ENCODE measurements around the gene ZNF474.
"Not testable (repeated sequence)": the region's sequence is repeated elsewhere in the genome, so short reads cannot be mapped to it uniquely, and the experiment has no call there.

The ZNF474 gene

GRCh38 chr5:122129306-122129705 is at the start of gene ZNF474:
Gene ZNF474 (plus strand): TSS chr5:122129546. CDS start chr5:122151991, 22,445 bp downstream.
- DNase-seq = peak; percentile 92

DNA sequence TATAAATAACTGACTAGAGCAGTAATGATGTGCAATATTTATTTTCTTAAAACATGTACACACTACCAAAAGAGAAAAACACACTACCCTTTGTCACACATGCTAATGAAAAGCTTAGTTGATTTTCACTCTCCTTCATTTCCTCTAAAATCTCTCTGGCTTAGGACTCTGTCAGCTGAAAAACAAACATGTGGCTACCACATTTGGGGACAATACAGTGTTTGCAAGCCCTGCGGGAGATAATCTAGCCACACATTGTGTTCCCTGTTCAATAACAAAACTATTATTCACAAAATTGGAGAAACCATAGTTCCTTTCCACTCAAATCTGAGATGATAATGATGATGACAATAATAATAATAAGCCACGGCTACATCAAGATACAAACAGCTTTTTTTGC is 47.8 kb upstream of the ZNF474 start:
- no peak for DNase-seq

DNA sequence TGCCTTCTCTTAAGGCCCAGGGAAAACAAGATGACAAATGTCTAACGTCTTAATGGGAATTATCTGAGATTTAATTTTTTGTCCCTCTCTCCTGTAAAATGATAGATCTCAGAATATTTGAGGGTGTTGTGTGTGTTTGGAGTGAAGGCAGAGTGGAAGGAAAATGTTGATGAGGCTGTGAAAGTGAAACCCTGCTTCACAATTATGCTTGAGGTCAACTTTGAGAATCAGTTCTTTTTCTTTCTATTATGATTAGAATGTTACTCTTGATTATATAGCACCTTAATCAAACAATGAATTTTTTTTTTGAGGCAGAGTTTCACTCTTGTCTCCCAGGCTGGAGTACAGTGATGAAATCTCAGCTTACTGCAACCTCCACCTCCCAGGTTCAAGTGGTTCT is 45.8 kb upstream of the ZNF474 start:
- DNase-seq = no peak

GRCh38 chr5:122085041-122085440 is 44.3 kb upstream of the ZNF474 start:
- DNase-seq = no peak

GRCh38 chr5:122089096-122090013 is 40.0 kb upstream of the ZNF474 start:
- DNase-seq = peak; percentile 95

- peak; percentile 67 for DNase-seq
Observed at GRCh38 chr5:122091936-122092600, 37.3 kb upstream of the ZNF474 start.

- peak; percentile 94 for DNase-seq
Observed at GRCh38 chr5:122093415-122094180, 35.7 kb upstream of the ZNF474 start.

GRCh38 chr5:122094251-122094650 is 35.1 kb upstream of the ZNF474 start:
- not testable (repeated sequence) for DNase-seq

GRCh38 chr5:122095158-122095557 is 34.2 kb upstream of the ZNF474 start:
- DNase-seq = no peak

GRCh38 chr5:122097391-122097790 is 32.0 kb upstream of the ZNF474 start:
- no peak for DNase-seq

DNA sequence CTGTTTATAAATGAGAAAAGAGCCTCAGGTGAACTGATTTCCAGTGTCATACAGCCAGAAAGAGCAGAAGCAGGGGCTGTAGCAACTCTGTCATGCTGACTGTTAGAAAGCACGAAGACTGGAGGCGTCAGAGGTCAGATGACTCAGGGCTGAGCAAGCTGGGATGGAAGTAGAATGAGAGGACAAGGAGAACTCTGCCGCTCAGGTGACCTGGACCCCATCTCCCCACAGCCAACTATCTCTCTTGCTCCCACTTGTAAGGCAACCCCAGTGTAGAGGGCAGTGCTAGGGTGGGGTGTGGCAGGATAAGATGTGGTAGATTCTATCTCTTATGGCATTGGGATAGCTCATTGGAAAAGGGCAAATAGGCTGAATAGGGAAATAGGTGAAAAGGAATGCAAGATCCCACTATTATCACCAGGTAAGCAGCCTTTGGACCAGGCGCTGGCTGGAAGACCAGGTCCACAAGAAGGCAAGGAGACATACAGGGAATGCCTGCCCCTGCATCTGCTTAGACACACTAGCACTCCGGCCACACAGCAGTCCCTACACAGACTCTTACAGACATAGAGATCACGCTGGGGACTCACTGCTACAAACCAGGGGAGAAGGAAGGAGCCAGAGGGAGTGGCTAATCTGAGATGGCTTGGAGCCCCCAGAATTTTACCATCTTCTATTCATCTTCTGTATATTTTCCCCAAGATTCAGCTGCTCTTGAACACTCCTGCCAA is 30.1 kb upstream of the ZNF474 start:
- peak; percentile 84 for DNase-seq

DNA sequence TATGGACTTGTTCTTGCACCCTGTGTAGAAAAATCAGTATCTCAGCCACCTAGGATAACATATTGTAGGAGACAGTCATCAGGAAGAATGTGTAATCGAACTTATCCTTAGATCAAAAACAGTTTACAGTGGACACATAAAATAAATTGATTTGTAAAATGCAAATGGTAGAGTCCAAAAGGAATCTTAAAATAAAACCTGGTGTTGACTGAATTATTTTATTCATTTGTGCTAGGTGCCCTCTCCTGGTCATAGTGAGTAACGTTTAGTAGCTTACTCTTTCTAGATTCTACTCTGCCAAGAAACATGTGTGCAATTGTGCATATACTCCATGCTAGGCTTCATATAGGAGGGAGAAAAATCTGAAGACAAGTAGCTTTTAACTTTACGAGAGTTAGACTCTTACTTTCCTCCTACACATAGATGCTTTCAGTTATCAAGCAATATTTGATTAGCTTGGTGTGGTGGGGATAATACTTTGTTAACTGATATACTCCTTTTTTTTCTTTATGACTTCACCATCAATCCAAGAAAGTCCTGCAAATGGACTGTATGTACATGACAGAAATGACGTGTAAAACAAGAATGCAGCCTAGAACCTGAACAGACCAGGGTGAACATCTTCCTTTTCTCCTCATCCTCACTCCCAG is 27.6 kb upstream of the ZNF474 start:
- DNase-seq = peak; percentile 78

DNA sequence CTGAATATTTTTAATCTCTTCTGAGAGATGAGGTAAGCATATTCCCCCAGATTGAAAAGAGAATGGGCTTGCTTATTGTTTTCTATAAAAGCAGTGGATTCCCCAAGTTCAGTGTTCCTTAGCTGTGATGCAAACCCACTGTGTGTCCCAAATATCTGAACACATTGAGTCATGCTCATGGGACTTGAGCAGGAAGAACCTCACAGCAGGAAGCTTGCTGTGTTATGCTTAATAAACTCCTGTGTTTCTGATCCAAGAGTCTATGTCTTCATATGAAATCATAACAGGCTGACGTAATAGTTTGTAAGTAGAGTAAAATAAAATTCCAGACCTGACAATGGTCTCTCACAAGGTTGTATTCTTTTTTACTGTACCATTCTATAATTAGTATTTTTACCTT is 26.5 kb upstream of the ZNF474 start:
- peak; percentile 83 for DNase-seq

- DNase-seq = no peak
Observed at GRCh38 chr5:122105909-122106308, 23.4 kb upstream of the ZNF474 start.

GRCh38 chr5:122107016-122107415 is 22.3 kb upstream of the ZNF474 start:
- DNase-seq = no peak

GRCh38 chr5:122110987-122111386 is 18.4 kb upstream of the ZNF474 start:
- DNase-seq = no peak

DNA sequence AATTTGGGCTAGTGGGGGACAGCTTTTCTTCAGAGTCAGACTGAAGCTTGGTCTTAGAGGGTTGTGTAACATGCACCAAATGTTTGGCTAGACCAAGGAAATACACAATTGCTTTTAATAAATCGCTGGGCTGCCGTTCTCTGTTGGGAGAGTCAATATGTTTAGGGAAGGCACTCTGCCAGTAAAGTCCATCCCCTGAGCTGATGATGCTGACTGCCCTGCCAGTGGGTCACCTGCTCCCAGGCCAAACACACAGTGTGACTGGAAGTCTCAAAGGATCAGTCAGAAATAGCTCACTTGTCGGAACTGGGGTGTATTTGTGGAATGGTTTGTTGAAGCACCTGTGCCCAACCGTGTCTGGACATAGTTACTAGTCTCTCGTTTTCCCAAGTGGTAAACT is 17.9 kb upstream of the ZNF474 start:
- no peak for DNase-seq

- DNase-seq = no peak
Observed at GRCh38 chr5:122112063-122112462, 17.3 kb upstream of the ZNF474 start.

DNA sequence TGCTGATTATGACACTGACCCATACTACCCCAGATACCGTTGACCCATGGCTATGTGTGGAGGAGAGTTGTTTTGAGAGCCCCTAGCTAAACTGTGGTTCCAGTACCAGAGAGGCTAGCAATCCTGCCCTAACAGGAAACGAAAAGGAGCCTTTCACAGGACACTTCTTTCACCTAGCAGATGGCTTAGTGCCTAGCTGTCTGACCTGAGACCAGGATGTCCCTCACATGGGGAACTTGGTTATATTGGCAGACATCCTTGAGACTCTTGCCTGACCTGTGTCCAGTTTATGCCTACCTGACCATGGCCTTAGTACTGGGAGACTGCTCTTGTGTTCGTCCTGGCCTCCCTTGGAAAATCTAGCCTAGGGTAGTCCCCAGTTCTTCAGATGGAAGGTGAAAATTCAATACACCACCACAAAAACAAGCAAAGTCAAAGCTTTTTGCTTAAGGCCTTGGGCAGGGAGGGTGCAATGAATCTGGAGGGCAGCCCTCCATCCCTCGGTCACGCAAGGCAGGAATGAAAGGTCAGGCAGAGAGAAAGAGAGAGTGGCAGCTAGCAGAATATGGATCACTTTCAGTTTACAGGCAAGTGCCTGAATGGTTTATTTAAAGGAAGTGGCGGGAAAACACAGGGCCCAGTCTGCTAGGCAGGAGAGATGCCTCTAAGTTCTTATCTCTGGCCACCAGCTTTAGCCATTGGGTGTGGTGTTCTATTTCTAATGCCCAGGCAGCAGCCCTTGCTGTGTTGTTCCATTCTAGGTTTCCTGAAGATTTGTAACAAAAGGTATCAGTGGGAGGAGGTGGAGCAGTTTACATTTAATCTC is 16.4 kb upstream of the ZNF474 start:
- no peak for DNase-seq

DNA sequence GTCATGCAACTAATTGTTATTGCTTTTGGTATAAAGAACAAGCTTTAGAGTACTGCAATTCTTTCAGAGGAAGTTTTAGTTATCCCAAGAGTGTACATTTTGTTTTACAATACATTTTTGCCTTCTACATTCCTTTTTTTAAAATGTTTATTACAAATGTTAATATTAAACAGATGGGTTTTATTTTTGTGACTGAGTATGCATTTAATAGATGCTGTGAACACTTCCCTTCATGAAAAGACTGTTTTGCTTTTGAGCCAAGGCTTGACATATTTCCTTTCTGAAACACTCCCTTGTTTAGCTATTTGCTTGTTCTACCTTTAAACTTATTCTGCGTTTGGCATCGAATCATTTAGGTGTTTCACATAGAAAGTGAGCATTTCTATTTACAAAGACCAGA is 14.8 kb upstream of the ZNF474 start:
- DNase-seq = no peak

DNA sequence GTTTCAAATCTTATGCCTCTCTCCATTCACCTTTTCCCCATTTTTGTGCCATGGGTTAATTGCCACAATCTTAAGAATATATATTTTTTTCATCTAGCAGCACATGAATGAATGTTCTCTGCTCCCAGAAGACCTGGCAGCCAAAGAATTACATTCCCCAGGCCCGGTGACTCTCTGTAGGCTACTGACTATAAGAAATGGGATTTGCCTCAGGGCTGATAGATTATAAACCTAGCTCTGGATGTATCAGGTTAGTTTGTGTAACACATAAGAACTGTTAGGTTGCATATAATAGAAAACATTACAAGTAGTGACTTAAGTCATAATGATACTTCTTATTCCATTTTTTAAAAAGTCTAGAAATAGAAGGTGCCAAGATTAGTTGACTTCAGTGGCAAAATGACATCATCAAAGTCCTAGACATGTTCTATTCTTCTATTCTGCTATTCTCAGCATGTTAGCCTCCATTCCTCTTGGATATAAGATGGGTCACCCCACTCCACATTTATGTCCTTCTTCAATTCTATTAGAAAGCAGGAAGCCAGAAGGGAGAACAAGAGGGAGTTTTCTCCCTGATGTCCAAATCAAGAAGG is 10.9 kb upstream of the ZNF474 start:
- DNase-seq = no peak

All from HCEC 1CT (cell line).